ENCODE results near the gene TMEM150A. TPM values are rescaled to one million over a fixed set of nuclear protein-coding genes. Genes with fewer than 3 reads are reported as not detected.

The TMEM150A gene
- total RNA-seq, 1 experiment from 2014 or later = 19.3 TPM

GRCh38 chr2:85578243-85579180, 24.0 kb downstream of the TMEM150A start:
- no peak overlapping the region for H2AK5ac ChIP-seq (ENCODE audit: insufficient read length, low read length)
- H3K27me3 ChIP-seq (ENCODE audit: insufficient read depth, low read length) = no peaks in the 10 kb centered on the region
- H3K9ac ChIP-seq (ENCODE audit: extremely low read depth, insufficient read length, low read length) = no peak overlapping the region
- no peak overlapping the region for H3K27ac ChIP-seq (ENCODE audit: insufficient read length, low read depth, low read length)
- no peak overlapping the region for H3K56ac ChIP-seq (ENCODE audit: insufficient read length, low read depth, low read length)
- peak overlapping the region; percentile 62 for H3K4me2 ChIP-seq (ENCODE audit: insufficient read depth, insufficient read length, low read length)
- no peaks in the 10 kb centered on the region; a peak in 2 of 7 replicates for H3K36me3 Mint-ChIP-seq (ENCODE audit: insufficient read depth in 1 of 3, low read depth in 3 of 3)
- no peak overlapping the region for H4K5ac ChIP-seq (ENCODE audit: insufficient read length, low read depth, low read length)
- no CpG with 5 or more reads among the region's 19 CpGs for WGBS (ENCODE audit: extremely low coverage, insufficient read length, low lambda C conversion rate)
- no peaks in the 10 kb centered on the region for H3K79me1 ChIP-seq (ENCODE audit: insufficient read depth, low read depth, low read length, poor library complexity, severe bottlenecking)
- no peak overlapping the region for H3K14ac ChIP-seq (ENCODE audit: insufficient read depth, low read length)
- H3K9me3 Mint-ChIP-seq = no peaks in the 10 kb centered on the region; a peak in 1 of 5 replicates
- H2BK15ac ChIP-seq (ENCODE audit: low read depth, low read length) = no peak overlapping the region
- peak overlapping the region; percentile 71 to 84 for H3K4me3 Mint-ChIP-seq
- no peaks in the 10 kb centered on the region for H3K79me2 ChIP-seq (ENCODE audit: insufficient read depth, low read length)
- TF ChIP-seq CTCF (conservative IDR thresholded peaks at IDR 0.05) = no peak
- no peak overlapping the region for H3T11ph ChIP-seq (ENCODE audit: low read length)
- H2BK5ac ChIP-seq (ENCODE audit: insufficient read length, low read length) = no peak overlapping the region
- H3K27me3 Mint-ChIP-seq (ENCODE audit: low read depth) = peaks cover 40% of the 10 kb centered on the region
- no peaks in the 10 kb centered on the region for H3K23me2 ChIP-seq (ENCODE audit: insufficient read length, low read depth, low read length, poor library complexity, severe bottlenecking)
- peak; percentile 50 for DNase-seq
- H3K4me1 ChIP-seq (ENCODE audit: insufficient read depth, low read length) = peaks cover 3% of the 10 kb centered on the region; the same call in 1 of the 2 replicates
- no peak overlapping the region for H2AFZ ChIP-seq (ENCODE audit: low read length)
- H4K20me1 ChIP-seq (ENCODE audit: control insufficient read depth, insufficient read depth, insufficient read length) = no peaks in the 10 kb centered on the region
- H3K23ac ChIP-seq (ENCODE audit: insufficient read length, low read depth, low read length) = no peak overlapping the region
- no peak overlapping the region for H4K8ac ChIP-seq (replicated peaks; ENCODE audit: insufficient read length, low read depth, low read length)
- H3K9me3 ChIP-seq (ENCODE audit: control insufficient read depth, low read depth, low read length) = no peaks in the 10 kb centered on the region
- H4K91ac ChIP-seq (ENCODE audit: insufficient read length, low read depth, low read length) = no peak overlapping the region
- H2BK120ac ChIP-seq (ENCODE audit: low read depth, low read length, poor library complexity, severe bottlenecking) = no peak overlapping the region
- H2BK20ac ChIP-seq (ENCODE audit: low read depth, low read length, poor library complexity, severe bottlenecking) = no peak overlapping the region
- H3K4me1 Mint-ChIP-seq = peaks cover 28% of the 10 kb centered on the region in 2 experiments
- no peak overlapping the region for H3K4ac ChIP-seq (ENCODE audit: low read depth, low read length)
- no peak overlapping the region for H2BK12ac ChIP-seq (ENCODE audit: insufficient read length, low read depth, low read length)
- peak overlapping the region in 2 of 3 experiments; percentile 16 to 90; a peak in 1 of 7 replicates for H3K27ac Mint-ChIP-seq
- no peak overlapping the region for H3K18ac ChIP-seq (ENCODE audit: insufficient read length, low read depth, low read length)

All from H9 (cell line).